Ascending aorta (tissue), 2 donors: ENCODE measurements around the gene EIF1. TPM values are rescaled to one million over a fixed set of nuclear protein-coding genes. Genes with fewer than 3 reads are reported as not detected.
A peak's percentile ranks its signal among the peaks of the same experiment; 100 is the strongest.
"Not testable (repeated sequence)": the region's sequence is repeated elsewhere in the genome, so short reads cannot be mapped to it uniquely, and the experiment has no call there.

ENCODE experiments used
- DNase-seq, 2 donors: peaks; one replicate each; pipeline ENCODE4 v3.0.0-alpha.2; 2019; ENCODE audit warnings: low spot score in 2 of 2
- H3K27ac ChIP-seq, 2 donors: fragments of 200-600 bp; sonication (generic); one replicate each; pipeline ENCODE4 v1.5.1; 2016 to 2017; ENCODE audit warnings: mild to moderate bottlenecking in 1 of 2
- H3K27me3 ChIP-seq: fragments of 200-600 bp; sonication (generic); one replicate; pipeline ENCODE4 v1.5.1; 2017
- H3K36me3 ChIP-seq, 2 donors: fragments of 200-600 bp; sonication (generic); one replicate each; pipeline ENCODE4 v1.5.1; 2016
- H3K4me1 ChIP-seq, 2 donors: fragments of 200-600 bp; sonication (generic); one replicate each; pipeline ENCODE4 v1.5.1; 2016 to 2017; ENCODE audit warnings: mild to moderate bottlenecking in 1 of 2
- H3K4me3 ChIP-seq, 2 donors: fragments of 200-600 bp; sonication (generic); one replicate each; pipeline ENCODE4 v1.5.1; 2016 to 2017; ENCODE audit warnings: mild to moderate bottlenecking in 1 of 2
- H3K9me3 ChIP-seq, 2 donors: fragments of 200-600 bp; sonication (generic); one replicate each; pipeline ENCODE4 v1.5.1; 2016
- CTCF ChIP-seq, 3 experiments: fragments of 200-600 bp in 2 of 3; fragments of 450-650 bp in 1 of 3; sonication (generic) in 2 of 3; IDR thresholded peaks; one replicate each; pipeline ENCODE4 v1.5.1; 2016 to 2019; ENCODE audit warnings: antibody characterized with exemption in 3 of 3, mild to moderate bottlenecking in 1 of 3, moderate library complexity in 1 of 3
- intact Hi-C: fragments of 100-400 bp; cut with DNase I; formaldehyde crosslinking; loops from one replicate; pipeline ENCODE4 v1.15.1; 2023
- total RNA-seq: library from RNA; depleted of rRNA; stranded (reverse); fragments of >200 nt; gene quantifications from one replicate; pipeline ENCODE4 v1.1.0, GENCODE V29; 2016

Gene EIF1
- total RNA-seq, 1 donor from 2014 or later = 102 TPM

DNA sequence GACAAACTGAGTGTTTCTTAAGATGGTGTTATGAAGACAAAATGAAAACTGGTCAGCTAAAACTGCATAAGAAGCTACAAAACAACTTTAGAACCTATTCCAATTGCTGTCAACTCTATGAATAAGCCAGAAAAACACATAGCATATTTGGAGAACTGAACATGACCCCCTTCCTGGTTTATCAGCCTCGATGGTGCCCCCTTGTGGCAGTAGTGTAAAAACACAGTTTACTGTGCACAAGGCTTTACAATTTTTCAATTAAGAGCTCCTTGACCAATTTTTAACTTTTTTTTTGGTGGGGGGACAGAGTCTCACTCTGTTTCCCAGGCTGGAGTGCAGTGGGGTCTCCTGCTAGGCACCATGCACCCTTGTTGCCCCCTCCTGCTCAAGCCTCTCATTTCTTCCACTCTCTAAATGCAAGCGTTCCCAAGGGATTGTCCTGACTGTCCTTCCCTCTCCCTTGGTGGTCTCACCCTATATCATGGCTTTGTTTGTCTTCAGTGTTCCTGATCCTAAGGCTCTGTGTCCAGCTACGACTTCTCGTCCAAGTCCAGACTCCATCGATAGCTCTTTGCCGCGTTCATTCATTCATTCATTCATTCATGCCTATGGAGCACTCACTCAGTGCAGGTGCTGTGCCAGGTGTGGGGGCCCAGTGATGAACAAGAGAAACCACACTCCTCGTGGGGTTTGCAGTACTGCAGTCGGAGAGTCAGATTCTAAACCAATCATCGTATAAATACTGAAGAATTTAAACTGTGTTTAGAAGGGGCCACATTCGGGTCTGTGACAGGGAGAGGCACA, 7.5 kb downstream of the EIF1 start:
- peak; percentile 44 to 84 (median 80) for TF ChIP-seq CTCF (IDR thresholded peaks at IDR 0.05)
- no peak overlapping the region for H3K4me3 ChIP-seq
- no peak for DNase-seq
- no peaks in the 10 kb centered on the region for H3K27me3 ChIP-seq
- no peaks in the 10 kb centered on the region for H3K9me3 ChIP-seq
- no peak overlapping the region for H3K27ac ChIP-seq
- intact Hi-C loops = no loop called here
- H3K36me3 ChIP-seq = peaks cover 43% of the 10 kb centered on the region in 2 donors
- peaks cover 1 to 7% of the 10 kb centered on the region in 2 donors for H3K4me1 ChIP-seq

GRCh38 chr17:41697122-41697962, 8.7 kb downstream of the EIF1 start:
- Histone ChIP-seq H3K9me3 (no peaks in the 10 kb centered on the region), H3K4me1 (no peaks in the 10 kb centered on the region), H3K4me3 (no peak overlapping the region), H3K27ac (no peak overlapping the region), H3K27me3 (no peaks in the 10 kb centered on the region), H3K36me3 (peaks cover 31 to 32% of the 10 kb centered on the region in 2 donors)
- no peak for TF ChIP-seq CTCF (IDR thresholded peaks at IDR 0.05)
- intact Hi-C loops = no loop called here
- peak in 1 of 2 donors; percentile 77 for DNase-seq

- DNase-seq, H3K4me3 ChIP-seq: not testable (repeated sequence)
Observed at GRCh38 chr17:41700843-41701242, 12.2 kb downstream of the EIF1 start.

DNA sequence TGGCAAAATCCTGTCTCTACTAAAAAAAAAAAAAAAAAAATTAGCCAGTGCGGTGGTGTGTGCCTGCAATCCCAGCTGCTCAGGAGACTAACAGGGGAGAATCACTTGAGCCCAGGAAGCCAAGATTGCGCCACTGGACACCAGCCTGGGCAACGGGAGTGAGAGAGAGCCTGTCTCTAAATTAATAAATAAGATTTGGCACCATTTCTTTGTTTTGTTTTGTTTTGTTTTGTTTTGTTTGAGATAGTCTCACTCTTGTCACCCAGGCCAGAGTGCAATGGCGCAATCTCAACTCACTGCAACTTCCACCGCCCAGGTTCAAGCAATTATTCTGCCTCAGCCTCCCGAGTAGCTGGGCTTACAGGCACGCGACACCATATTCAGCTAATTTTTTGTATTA, 14.0 kb downstream of the EIF1 start:
- intact Hi-C loops = no loop called here
- H3K4me3 ChIP-seq = no peak overlapping the region
- TF ChIP-seq CTCF (IDR thresholded peaks at IDR 0.05) = no peak
- H3K36me3 ChIP-seq = no peaks in the 10 kb centered on the region
- H3K9me3 ChIP-seq = no peaks in the 10 kb centered on the region
- no peaks in the 10 kb centered on the region for H3K27me3 ChIP-seq
- no peak overlapping the region for H3K27ac ChIP-seq
- DNase-seq = no peak
- H3K4me1 ChIP-seq = no peaks in the 10 kb centered on the region

More at GRCh38 chr17:41700843-41701242, 12.2 kb downstream of the EIF1 start:
- H3K27ac ChIP-seq, H3K4me1 ChIP-seq, H3K36me3 ChIP-seq, H3K27me3 ChIP-seq, intact Hi-C loops, H3K9me3 ChIP-seq: not testable (repeated sequence)

GRCh38 chr17:41705271-41705991, 16.7 kb downstream of the EIF1 start:
- Histone ChIP-seq H3K4me1 (no peaks in the 10 kb centered on the region), H3K27ac (no peak overlapping the region), H3K36me3 (no peaks in the 10 kb centered on the region), H3K9me3 (no peaks in the 10 kb centered on the region), H3K27me3 (no peaks in the 10 kb centered on the region), H3K4me3 (no peak overlapping the region)
- TF ChIP-seq CTCF (IDR thresholded peaks at IDR 0.05) = no peak
- intact Hi-C loops = no loop called here
- DNase-seq = no peak
